HG02938 (cell line): ENCODE results near the gene HSD11B1.

Source experiments
- ATAC-seq: cut with Tn5 transposase; IDR thresholded peaks from one replicate; pipeline ENCODE4 v1.9.1; 2021; ENCODE audit warnings: mild to moderate bottlenecking, moderate library complexity; ENCODE audit not compliant: unreplicated experiment

HSD11B1 gene

GRCh38 chr1:209780268-209780667 is 75.6 kb downstream of the HSD11B1 start:
- no peak for ATAC-seq

GRCh38 chr1:209783386-209783785 is 78.7 kb downstream of the HSD11B1 start:
- no peak for ATAC-seq
